Stimulated activated CD4-positive, alpha-beta T cell treated with anti-CD3 and anti-CD28 coated beads, Interleukin-12 subunit alpha, Interleukin-12 subunit beta, amount 100 ng/mL, for 4 hours (primary cell): ENCODE measurements around the gene TERT.

Experiments
- DNase-seq: peaks from one replicate; pipeline ENCODE4 v3.0.0-alpha.2; 2020

The TERT gene

DNA sequence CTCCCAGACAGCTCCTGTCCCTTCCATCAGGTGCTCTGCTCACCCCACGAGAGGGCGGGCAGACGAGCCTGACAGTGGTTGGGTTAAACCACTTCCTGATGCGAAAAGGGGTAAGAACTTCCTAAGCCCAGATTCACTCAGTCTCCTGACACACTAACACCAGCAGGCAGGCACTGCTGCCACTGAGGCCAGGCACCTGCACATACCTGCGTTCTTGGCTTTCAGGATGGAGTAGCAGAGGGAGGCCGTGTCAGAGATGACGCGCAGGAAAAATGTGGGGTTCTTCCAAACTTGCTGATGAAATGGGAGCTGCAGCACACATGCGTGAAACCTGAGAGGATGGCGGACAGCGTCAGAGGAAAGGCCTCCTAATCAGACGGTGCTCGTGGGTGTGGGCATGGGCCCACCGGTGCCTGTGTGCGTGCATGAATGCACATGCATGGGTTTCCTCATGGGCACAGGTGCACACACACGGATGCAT lies 39.7 kb downstream of the TERT start:
- DNase-seq, result peak; percentile 13

DNA sequence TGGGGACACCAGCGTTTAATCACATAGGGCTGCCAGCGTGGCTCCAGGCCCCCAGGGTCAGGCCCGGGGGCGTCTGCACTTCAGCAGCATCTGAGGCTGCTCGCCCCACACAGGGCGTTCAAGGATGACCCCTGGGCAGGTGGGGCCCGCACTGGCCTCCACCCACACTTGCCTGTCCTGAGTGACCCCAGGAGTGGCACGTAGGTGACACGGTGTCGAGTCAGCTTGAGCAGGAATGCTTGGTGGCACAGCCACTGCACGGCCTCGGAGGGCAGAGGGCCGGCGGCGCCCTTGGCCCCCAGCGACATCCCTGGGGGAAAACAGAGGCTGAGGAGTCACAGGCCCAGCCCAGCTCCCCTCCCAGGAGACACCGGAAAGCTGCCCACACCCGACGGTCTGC lies 40.7 kb downstream of the TERT start:
- DNase-seq, result no peak

DNA sequence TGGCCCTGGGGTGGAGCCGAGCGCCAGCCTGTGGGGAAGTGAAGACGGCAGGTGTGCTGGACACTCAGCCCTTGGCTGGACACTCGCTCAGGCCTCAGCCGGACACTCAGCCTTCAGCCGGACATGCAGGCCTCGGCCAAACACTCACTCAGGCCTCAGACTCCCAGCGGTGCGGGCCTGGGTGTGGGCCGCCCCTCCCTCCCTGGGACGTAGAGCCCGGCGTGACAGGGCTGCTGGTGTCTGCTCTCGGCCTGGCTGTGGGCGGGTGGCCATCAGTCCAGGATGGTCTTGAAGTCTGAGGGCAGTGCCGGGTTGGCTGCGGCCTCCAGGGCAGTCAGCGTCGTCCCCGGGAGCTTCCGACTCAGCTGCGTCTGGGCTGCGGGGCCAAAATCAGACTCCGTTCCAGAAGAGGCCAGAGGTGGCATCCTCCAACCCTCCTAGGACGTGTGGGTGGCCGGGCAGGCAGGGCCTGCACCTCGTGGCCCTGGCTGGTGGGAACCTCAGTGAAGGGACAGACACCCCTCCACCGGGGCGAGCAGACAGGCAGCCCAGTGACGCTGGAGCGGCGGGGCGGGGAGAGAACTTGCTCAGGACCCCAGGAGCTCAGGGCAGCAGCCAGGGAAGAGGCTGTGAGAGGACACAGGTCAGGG lies 41.3 kb downstream of the TERT start:
- DNase-seq, result no peak

DNA sequence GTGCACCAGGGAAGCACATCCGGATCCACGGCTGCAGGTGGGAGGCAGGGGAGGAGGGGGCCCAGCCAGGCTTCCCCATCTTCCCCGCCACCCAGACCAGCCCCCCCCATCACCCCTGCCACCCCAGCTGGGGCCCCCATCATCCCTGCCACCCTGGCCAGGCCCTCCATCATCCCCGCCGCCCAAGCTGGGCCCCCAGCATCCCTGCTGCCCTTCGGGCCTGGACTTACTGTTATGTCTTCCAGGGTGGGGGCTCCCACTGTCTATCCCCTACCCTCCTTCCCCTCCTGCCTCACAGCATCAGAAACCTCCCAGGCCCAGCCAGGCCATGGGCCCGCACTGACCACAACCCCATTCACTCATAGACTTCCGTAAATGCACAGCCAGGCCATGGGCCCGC lies 42.2 kb downstream of the TERT start:
- DNase-seq, result no peak

DNA sequence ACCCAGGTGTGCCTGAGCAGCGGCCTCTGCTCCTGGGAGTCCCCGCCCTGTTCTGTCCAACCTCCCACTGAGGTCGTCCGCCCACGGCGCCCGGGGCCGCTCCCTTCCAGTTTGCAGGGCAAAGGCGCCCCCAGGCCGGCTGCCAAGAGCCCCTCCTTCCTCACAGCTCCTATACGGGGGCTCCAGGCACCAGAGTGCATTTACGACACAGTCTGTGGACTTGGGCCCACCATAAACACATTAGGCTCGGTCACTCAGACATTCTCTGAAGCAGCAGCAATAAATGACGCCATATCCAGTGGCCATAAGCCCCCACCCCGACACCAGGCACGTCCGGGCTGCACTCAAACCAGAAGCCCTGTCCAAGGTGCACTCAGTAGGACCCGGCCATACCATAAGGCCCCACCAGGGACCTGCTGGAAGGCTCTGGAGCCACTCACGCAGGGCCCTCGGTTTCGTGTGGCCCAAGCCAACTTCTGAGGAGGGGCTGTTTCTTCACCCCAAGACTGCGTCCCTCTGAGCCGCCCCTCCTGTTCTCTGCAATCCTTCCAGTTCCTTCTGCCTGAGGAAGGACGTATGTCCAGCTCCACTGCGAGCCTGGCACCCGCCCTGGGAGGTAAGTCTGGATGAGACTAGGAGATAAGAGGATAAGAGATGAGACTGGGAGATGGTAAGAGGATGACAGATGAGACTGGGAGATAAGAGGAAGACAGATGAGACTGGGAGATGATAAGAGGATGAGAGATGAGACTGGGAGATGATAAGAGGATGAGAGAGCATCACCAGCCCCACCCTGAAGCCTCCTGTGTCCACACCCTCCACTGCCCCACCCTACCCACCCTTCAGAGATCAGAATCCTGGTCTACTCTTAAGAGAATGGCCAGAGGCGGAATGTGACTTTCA lies 42.9 kb downstream of the TERT start:
- no peak for DNase-seq

DNA sequence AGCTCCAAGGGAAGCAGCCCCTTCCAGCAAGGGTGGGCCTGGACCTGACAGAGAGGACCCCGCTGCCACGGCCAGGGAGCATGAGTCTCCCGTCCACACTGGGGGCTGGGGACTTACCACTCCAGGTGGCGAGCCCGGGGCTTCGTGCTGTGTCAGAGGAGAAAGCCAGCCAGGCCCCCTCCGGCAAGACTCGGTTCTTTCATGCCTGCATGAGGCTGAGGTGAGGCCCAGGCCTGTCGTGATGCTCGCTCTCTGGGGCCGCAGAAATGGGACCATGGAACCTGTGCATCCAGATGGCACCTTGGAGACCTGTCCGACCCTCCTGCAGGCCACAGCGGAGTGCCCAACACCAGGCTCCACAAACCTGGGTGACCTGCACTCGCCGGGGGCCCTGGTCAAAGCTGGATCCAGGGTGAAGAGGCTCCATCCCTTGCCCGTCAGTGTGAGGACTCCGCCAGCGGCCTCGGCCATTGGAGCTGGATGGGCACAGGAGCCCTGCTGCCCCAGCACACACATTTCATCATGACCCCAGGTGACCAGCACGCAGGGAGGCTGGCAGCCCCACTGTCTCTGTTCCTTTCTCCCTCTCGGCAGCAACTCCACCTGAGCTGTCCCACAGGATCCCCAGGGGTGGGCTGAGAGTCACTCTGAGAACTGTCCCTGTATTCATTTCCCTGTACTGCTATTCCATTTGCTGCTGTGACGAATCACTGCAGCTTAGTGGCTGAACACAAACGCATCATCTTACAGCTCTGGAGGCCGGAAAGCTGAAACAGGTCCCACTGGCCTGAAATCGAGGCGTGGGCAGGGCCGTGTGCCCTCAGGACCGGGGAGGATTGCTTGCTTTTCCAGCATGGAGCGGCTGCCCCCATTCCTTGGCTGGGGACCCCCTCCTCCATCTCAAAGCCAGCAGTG lies 45.2 kb downstream of the TERT start:
- DNase-seq, result no peak

DNA sequence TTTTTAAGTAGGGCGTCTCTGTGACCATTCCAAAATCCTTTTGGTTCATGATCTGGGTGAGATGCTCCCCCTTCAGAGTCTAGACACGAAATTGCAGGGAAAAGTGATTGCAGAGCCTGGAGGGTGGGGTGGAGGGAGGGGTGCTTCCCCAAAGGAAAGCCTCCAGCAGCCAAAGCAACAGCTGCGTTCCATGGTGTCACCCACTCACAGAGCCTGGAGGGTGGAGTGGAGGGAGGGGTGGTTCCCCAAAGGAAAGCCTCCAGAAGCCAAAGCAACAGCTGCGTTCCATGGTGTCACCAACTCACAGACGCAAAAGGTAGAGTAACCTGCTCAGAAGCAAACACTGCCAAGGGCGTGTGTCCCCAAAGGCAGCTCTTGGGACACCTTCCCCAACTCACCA lies 47.1 kb downstream of the TERT start:
- DNase-seq, result no peak

DNA sequence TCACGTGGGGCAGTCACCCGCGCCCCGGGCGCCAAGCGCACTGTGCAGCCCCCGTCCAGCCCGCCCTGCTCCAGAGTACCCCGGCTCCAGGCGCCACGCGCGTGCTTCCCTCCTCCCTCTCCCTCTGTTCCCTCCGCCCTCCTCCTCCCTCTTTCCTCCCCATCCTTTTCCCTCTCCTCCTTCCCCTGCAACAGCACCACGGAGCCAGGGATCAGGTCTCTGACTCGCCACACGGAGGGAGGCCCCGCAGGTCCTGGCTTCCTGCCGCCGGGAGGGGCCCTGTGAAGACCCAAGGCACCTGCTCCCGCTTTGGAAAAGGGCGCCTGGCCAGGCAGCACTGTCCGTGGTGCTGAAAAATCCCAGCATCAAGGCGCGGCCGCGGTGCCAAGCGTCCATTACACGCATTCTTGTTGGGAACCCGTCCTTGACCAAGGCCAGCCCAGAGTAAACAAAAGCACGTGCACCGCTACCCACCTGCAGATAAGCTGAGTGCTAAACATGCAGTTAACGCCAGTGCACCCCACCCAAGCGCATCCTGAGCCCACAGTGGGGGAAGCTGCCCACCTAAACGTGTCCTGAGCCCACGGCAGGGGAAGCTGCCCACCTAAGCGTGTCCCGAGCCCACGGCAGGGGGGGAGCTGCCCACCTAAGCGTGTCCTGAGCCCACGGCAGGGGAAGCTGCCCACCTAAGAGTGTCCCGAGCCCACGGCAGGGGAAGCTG lies 48.0 kb downstream of the TERT start:
- peak; percentile 13 for DNase-seq

DNA sequence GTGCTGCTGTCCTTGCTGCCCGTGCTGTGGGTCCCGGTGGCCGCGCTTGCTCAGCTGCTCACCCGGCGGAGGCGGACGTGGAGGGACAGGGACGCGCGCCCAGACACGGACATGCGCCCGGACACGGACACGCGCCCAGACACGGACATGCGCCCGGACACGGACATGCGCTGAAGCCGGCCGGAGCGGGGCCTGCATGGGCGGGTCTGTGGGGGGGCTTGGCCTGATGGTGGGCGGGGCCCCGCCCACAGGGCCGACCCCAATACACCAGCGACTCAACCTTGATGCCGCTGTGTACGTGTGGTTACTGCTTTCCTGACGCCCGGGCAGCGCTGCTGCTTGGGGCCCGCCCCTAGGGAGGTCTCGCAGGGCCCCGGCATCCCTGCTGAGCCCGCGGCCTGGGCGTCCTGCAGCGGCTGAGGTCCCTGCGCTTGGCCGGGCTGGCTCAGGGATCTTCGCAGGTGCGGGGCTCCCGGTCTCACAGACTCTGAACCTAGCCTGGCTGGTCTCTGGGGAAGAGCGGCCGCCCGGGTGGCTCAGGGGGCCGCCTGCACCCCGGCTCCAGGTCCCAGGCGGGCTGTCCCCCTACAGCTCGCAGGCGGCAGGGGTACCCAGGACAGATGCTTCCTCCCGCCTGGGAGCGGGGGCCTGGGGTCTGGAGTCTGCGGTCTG lies 48.8 kb downstream of the TERT start:
- DNase-seq, result no peak

DNA sequence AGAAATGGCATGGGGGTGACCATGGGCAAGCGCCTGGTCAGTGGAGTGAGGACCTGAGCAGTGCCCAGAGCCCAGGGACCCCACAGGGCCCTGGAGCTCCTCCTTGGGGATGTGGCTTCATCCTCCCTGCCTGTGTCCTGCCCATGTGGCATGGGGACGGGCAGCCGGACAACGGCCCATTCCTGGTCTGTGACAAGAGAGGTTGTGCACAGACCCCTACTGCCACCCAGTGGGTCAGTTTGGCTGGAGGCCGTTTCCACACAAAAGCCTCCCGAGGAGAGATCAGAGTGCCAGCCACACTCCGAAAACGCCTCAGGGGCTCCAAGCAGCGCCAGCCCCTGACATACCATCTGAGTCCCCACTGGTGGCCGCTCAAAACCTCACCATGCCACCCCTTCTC lies 49.9 kb downstream of the TERT start:
- no peak for DNase-seq

DNA sequence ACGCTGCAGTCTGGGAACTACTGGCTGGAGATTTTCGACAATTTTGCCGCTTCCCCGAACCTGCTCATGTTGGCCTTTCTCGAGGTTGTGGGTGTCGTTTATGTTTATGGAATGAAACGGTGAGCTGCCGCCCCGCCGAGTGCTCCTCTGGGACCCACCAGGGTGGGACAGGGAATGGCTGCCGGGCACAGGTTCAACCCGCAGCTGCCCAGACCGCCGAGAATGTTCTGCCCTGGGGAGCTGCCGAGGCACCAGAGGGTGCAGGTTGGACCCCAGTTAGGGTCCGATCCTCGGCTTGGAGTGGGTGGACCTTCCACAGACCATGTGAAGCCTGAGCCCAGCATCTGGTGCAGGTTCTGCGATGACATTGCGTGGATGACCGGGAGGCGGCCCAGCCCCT lies 50.6 kb downstream of the TERT start:
- DNase-seq, result no peak

DNA sequence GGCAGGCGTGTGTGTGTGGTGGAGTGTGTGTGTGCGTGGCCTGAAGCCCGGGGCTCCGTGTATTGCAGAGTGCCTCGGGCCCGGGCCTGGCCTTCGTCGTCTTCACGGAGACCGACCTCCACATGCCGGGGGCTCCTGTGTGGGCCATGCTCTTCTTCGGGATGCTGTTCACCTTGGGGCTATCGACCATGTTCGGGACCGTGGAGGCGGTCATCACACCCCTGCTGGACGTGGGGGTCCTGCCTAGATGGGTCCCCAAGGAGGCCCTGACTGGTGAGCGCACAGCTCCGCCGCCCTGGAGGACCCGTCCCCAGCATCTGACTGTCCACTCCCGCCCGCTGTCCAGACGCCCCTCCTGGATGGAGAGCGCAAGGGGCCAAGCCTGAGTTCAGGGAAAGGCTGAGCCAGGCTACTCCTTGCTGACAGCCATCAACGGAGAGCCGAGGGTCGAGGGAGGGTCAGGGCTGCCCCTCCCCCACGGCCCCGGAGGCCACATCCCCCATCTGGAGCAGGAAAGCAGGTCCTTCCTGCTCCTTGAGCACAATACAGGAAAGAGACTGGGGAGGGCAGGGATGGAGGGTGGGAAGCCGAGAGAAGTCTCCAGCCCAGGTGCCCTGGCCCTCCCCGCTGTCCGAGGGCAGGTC lies 51.3 kb downstream of the TERT start:
- DNase-seq, result no peak

DNA sequence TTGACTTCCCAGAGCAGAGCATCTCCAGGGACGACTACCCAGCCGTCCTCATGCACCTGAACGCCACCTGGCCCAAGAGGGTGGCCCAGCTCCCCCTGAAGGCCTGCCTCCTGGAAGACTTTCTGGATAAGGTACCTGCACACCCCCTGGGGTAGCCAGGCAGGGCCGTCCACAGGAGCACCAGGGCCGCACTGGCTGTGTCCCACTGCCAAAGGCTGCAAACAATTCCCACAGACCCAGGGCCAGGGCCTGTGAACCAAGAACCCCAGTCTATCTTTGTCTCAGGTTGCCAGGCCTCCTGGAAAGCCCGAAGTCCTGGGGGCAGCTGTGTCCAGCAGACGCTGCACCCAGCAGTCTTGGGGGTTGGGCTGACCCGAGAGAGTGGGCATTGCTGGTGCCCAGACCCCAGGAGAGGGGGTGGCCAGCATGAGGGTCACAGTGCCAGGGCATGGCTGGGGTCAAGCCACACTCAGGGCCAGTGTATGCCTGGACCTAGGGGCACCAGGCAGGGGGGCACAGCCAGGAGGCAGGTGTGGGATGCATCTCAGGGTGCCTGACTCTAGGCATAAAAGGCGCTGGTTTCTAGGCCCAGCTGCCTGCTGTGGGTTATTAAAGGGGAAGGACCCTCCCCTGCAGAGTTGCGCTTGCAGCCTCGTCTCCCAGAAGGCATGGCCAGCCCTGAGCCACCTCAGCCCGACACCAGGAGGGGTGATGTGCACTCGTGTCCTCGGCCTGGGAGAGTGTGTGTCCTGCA lies 52.0 kb downstream of the TERT start:
- no peak for DNase-seq

DNA sequence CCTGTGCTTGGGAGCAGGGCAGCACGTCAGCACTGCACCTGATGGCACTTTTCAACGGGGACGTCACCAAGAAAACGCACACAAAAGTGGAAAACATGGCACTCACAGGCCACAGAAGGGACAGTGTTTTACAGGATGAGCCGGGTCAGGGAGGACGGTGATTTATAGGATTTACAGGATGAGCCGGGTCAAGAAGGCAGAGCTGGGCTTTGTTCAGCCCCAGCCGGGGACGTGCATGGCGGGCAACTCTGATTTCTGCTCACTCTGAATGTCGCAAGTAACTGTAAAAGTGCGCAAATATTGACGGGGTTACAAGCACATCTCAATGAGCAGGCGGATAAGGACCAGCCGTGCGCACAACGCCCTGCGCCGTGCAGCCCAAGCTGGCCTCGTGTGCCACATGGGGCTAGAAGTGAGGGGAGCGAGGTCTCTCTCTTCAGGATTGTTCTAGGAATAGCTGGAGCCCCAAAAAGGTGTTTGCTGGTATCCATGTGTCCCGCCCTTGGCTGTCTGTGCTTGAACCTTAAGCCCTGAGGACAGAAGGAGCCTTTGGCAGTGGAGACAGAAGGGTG lies 53.3 kb downstream of the TERT start:
- no peak for DNase-seq

DNA sequence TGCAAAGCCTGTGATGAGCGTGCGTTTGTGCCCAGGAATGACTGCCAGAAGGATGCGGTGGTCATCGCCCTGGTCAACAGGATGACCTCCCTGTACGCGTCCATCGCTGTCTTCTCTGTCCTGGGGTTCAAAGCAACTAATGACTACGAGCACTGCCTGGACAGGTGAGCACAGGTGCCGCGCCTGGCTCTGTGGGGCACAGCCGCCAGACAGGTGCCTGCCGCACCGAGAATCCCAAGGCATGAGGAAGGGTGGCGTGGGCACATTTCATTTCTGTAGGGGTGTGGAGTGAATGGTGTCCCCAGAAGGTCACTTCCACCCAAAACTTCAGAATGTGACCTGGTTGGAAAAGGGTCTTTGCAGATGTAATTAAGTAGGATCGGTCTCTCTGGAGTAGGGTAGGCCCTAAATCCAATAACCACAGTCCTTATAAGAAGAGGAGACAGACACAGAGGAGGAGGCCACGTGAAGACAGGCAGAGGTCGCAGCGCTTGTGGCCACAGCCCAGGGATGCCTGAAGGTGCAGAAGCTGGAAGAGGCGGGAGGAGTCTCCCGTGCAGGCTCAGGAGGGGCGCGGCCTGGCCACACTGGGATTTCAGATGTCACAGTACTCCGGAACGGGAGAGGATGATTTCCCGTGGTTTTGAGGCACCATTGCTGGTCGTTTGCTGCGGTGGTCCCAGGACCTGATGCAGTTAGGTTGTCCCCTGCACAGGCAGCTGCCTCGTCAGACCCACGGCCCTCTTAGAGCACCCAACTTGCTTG lies 54.2 kb downstream of the TERT start:
- no peak for DNase-seq

DNA sequence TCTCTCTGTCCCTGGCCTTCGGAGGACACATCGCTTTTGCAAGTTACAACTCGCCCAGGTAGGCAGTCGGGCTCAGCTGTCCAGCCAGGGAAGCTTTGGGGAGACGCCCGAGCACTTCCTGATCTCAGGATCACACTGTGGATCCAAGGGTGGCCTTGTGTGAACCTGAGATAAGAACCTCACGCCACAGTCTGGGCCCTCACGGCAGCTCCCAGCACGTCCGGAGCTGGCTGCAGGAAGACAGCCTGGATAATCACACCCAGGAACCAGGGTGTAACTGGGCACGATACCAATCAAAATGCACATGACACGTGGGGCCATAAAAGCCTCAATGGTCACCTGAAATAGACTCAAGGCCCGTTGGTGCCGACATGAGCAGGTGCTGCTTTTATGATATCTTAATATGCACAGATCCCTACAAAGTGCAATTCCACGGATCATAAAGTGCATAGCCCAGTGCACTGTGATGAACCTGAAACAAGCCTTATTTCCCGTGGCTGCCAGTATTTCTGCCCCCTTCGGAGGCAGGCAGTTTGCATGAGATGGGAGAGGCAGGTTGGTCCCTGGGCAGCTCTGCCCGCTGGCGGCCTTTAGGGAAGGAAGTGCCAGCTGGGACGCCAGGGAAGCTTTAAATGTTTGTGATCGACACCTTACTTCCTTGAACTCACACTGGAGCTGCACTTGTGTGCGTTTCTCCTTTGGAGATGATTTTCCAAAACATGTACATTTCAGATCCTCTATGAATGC lies 55.2 kb downstream of the TERT start:
- DNase-seq, result no peak

DNA sequence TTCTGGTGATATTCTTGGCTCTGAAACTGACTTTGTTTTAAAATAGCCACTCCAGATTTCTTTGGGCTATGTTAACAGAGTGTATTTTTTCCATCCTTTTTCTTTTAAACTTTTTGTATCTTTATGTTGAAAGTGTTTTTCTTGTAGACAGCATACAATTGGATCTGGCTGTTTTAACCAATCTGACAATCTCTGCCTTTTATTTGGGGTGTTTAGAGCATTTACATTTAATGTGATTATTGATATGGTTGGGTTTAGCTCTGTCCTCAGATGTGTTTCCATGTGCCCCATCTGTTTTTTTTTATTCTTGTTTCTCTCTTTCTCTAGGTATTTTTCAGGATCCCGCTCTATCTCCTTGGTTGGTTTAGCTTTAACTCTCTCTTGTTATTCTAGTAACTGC lies 59.0 kb downstream of the TERT start:
- no peak for DNase-seq

DNA sequence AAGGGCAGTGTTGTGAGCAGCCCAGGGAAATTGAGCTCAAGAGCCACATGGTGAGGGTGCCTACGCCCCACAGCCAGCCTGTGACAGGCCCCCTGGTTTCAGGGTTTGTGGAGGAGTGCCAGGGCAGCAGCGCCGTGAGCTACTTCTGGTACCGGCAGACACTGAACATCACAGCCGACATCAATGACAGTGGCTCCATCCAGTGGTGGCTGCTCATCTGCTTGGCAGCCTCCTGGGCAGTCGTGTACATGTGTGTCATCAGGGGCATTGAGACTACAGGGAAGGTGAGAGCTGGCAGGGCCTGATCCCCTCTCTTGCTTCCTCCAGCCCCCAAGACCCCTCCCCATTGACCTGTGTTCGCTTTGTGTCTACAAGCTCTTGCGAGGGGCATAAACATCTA lies 59.5 kb downstream of the TERT start:
- DNase-seq, result no peak

DNA sequence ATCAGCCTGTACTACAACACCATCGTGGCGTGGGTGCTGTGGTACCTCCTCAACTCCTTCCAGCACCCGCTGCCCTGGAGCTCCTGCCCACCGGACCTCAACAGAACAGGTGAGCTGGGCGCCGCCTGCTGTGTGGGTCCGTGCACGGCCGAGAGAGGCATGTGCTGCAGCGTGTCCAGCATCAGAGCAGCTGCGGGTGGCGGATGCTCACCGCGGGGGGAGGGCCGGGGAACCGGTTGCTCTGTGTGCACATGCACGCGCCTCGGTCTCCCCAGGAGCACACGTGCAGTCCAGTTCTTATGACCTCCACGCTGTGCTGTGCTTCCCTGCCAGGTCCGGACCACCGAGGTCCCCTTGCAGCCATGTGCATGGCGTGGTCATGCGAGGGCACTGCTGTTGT lies 62.1 kb downstream of the TERT start:
- no peak for DNase-seq
